GM19455 (cell line): ENCODE measurements around the gene PRKAR2A.
"Not testable (repeated sequence)": the region's sequence is repeated elsewhere in the genome, so short reads cannot be mapped to it uniquely, and the experiment has no call there.

ENCODE experiments used
- ATAC-seq: cut with Tn5 transposase; IDR thresholded peaks from one replicate; pipeline ENCODE4 v1.9.1; 2021; ENCODE audit not compliant: unreplicated experiment

PRKAR2A gene

GRCh38 chr3:48837163-48837562, 10.5 kb downstream of the PRKAR2A start:
- ATAC-seq = no peak

DNA sequence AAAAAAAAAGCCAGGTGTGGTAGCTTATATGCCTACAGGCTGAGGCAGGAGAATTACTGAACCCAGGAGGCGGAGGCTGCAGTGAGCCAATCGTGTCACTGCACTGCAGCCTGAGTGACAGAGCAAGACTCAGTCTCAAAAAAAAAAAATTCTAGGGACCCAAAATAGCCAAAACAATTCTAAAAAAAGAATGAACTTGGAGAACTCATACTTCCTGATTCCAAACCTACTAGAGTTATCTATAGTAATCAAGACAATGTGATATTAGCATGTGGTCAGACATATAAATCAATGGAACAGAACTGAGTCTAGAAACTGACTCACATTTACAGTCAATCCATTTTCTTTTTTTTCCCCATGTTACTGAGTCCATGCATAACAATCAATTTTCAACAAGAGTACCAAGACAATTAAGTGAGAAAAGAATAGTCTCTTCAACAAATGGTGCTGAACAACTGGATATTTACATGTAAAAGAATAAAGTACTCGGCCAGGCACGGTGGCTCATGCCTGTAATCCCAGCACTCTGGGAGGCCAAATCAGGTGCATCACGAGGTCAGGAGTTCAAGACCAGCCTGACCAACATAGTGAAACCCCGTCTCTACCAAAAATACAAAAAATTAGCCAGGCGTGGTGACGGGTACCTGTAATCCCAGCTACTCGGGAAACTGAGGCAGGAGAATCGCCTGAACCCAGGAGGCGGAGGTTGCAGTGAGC, 11.9 kb downstream of the PRKAR2A start:
- no peak for ATAC-seq

DNA sequence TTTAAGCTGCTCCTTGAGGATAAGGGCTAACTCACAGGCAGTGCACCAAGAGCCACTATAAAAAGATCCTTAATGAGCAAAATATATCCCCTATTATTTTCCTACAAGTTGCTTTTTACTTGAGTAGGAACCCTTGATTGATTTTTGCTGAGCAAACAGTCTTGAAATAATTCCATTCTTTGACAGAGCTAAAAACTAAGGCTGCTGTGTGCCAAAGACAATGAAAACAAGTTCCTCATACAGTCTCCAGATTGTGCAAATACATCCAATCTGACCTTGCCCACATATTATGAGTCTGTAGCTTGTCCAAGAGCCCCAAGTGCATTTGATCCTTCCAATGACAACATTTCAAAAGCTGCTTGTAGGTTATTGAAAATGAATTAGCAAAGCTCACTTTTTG, 15.0 kb downstream of the PRKAR2A start:
- ATAC-seq = no peak

- no peak for ATAC-seq
Measured at GRCh38 chr3:48830715-48831114, 17.0 kb downstream of the PRKAR2A start.

DNA sequence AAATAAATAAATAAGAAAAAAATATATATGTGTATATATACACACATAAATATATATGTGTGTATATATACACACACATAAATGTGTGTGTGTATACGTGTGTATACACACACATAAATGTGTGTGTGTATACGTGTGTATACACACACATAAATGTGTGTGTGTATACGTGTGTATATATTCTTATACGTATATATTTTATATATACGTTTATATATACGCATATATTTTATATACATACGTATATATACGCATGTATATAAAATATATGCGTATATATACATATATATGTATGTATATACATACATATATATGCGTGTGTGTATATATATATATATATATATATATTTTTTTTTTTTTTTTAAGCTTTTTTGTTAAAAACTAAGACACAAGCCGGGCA, 18.1 kb downstream of the PRKAR2A start:
- not testable (repeated sequence) for ATAC-seq

- ATAC-seq = not testable (repeated sequence)
Measured at GRCh38 chr3:48827874-48828273, 19.8 kb downstream of the PRKAR2A start.

GRCh38 chr3:48826451-48826850, 21.2 kb downstream of the PRKAR2A start:
- no peak for ATAC-seq

DNA sequence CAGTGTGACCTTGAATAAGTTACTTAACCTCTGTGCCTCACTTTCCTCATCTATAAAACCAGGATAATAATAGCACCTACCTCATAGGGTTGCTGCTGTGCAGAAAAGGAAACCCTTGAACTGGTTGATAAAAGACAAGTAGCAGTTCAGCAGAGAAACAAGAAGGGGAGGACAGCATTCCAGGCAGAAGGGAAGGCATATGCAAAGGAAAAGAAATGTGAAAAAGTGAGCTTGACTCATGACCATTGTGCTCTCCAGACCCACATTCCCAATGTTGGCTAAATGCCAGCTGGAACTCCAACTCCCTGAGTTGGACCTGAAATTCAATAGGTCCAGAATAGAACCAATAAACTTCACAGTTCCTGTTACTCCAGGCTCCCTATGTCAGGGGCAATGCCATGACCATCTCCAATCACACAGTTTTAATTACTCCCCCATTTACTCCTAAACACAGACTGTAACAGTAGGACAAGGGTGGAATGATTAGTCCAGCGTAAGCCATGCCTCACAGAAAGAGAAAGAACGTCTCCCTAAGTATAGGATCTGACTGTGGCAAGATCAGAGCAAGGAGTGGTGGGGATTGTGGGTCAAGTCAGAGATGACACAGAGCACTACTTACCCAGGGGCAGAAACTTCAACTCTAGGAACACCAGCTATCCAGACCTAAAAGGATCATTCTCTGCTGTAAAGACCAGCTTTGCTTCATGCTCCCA, 26.9 kb downstream of the PRKAR2A start:
- ATAC-seq = no peak

DNA sequence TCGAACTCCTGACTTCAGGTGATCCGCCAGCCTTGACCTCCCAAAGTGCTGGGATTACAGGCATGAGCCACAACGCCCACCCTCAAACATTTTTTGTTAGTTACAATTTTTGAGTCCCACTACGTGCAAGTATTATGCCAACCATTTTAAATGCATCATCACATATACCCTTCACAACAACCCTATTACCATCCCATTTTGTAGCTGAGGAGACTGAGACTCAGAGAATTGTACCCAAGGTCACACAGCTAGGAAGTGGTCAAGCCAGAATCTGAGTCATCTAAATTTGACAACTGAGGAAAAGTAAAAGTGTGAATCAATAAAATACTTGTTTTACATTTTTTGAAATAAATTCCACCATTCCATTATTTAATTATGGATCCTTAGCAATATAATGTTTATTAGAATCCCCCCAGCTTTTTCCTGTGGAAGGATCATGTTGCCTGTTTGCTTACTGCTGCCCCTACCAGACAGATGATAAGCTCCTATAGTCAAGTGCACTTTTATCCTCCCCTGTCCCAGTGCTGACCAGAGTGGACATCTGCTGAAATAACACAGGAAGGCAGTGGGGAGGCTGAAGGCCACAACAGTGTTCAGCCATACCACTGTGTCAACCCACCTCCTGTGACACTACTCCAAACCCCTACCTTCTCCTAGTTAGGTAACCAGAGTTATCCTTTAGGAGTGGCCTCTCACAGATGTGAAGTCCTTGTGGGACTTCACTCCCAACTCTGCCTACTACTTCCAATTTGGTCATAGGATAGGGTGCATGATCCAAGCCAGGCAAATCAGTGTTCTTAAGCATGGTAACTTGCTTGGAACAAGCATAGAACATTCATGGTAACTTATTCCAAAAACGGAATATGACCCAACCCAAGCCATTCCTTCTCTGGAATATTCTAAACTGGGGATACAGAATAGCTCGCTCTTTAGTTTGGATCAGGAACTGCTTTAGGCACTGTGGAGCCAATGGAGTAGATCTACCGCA, 28.1 kb downstream of the PRKAR2A start:
- no peak for ATAC-seq

DNA sequence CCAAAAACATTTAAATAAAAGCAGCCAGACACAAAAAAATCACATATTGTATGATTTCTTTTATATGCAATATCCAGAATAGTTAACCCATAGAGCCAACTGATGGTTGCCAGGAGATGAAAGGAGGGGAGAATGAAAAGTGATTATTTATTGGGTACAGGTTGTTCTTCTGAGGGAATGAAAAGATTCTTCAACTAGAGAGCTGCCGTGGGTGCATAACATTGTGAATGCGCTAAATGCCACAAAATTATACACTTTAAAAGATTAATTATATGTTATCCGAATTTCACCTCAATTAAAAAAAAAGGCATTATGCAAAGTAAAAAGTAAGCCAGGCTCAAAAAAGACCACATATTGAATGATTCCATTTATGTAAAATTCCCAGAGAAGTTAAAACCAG, 36.1 kb downstream of the PRKAR2A start:
- no peak for ATAC-seq

- ATAC-seq = no peak
Measured at GRCh38 chr3:48804930-48805329, 42.7 kb downstream of the PRKAR2A start.

GRCh38 chr3:48800831-48801230, 46.8 kb downstream of the PRKAR2A start:
- ATAC-seq = not testable (repeated sequence)

GRCh38 chr3:48798998-48799397, 48.7 kb downstream of the PRKAR2A start:
- ATAC-seq = no peak

DNA sequence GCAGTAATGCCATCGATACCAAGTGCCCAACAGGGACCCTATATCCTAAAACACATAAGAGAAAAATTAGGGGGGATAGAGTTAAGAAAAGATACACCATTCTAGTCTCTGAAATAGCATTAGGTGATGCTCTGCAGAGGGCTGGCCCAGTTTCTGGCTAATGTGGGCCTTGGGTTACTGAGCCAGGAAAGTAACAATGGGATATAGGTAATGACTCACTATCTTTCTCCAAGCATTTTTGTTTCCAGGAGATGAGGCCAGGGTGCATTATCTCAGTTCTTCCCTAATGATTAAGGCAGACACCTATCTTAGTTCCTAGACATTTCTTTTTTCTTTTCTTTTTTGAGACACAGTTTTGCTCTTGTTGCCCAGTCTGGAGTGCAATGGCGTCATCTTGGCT, 50.0 kb downstream of the PRKAR2A start:
- no peak for ATAC-seq

GRCh38 chr3:48795997-48796732, 51.5 kb downstream of the PRKAR2A start:
- no peak for ATAC-seq

DNA sequence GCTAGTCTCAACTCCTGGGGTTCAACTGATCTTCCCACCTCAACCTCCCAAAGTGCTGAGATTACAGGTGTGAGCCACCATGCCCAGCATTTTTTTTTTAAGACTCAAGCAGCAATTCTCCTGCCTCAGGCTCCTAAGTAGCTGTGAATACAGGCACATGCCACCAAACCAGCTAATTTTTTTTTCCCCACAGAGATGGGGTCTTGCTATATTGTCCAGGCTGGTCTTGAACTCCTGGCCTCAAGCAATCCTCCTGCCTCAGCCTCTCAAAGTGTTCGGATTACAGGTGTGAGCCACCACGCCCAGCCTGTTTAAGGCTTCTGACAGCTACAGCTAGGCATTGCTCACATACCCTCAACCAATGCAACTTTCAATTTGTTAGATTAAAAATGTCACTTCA, 54.2 kb downstream of the PRKAR2A start:
- ATAC-seq = not testable (repeated sequence)

DNA sequence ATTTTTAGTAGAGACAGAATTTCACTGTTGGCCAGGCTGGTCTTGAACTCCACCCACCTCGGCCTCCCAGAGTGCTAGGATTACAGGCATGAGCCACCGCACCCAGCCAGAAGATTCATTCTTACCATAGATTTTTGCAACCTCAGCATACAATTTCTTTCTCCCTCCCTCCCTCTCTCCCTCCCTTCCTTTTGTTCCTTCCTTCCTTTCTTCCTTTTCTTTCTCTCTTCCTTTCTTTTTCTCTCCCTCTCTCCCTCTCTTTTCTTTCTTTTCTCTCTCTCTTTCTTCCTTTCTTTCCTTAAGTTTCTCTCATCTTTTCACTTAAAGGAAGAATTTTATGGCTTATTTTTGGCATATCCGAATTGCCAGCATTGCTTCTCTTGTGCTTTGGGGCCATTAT, 58.0 kb downstream of the PRKAR2A start:
- no peak for ATAC-seq

DNA sequence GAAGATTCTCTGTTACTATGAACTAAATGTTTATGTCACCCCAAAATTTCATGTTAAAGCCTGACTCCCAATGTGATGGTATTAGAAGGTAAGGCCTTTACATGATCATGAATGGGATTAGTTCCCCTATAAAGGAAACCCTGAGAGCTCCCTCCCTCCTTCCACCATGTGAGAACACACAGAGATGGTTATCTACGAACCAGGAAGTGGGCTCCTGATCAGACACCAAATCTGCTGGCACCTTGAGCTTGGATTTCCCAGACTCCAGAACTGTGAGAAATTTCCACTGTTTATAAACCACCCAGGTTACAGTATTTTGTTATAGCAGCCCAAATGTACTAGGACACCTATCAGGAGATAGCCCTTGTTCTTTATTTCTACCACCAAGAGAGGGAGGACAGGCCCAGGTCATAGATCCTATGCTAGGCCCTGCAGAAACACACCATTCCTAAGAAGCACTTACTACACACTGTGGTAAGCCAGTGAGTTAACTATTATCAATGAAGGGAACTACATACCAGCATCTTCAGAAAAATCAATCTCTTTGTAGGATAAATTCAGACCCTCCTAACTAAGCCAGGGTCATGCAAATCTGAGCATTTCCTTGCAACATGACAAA, 59.0 kb downstream of the PRKAR2A start:
- no peak for ATAC-seq

GRCh38 chr3:48784426-48785120, 63.1 kb downstream of the PRKAR2A start:
- ATAC-seq = no peak

- no peak for ATAC-seq
Measured at GRCh38 chr3:48783304-48783703, 64.4 kb downstream of the PRKAR2A start.
